Activated CD8-positive, alpha-beta memory T cell treated with anti-CD3 and anti-CD28 coated beads for 48 hours (primary cell): ENCODE measurements around the gene CDH18.

Source experiments
- DNase-seq, 3 experiments: peaks; one replicate each; pipeline ENCODE4 v3.0.0-alpha.2; 2020; ENCODE audit warnings: low read depth in 2 of 3, low spot score in 2 of 3

The CDH18 gene

GRCh38 chr5:19615071-19615470 lies 372.9 kb downstream of the CDH18 start:
- DNase-seq = no peak

GRCh38 chr5:19608444-19609002 lies 379.5 kb downstream of the CDH18 start:
- DNase-seq = no peak

GRCh38 chr5:19605846-19606407 lies 382.1 kb downstream of the CDH18 start:
- no peak for DNase-seq

GRCh38 chr5:19584131-19584530 lies 403.9 kb downstream of the CDH18 start:
- DNase-seq = no peak

GRCh38 chr5:19577882-19578281 lies 410.1 kb downstream of the CDH18 start:
- DNase-seq = no peak

GRCh38 chr5:19568004-19568403 lies 420.0 kb downstream of the CDH18 start:
- DNase-seq = no peak

GRCh38 chr5:19565466-19565865 lies 422.5 kb downstream of the CDH18 start:
- no peak for DNase-seq

GRCh38 chr5:19564036-19564435 lies 424.0 kb downstream of the CDH18 start:
- no peak for DNase-seq

GRCh38 chr5:19555876-19556275 lies 432.1 kb downstream of the CDH18 start:
- no peak for DNase-seq

GRCh38 chr5:19555436-19555835 lies 432.6 kb downstream of the CDH18 start:
- DNase-seq = no peak

GRCh38 chr5:19554524-19554923 lies 433.5 kb downstream of the CDH18 start:
- DNase-seq = no peak

- DNase-seq = no peak
Measured at GRCh38 chr5:19547640-19548039, 440.4 kb downstream of the CDH18 start.

- DNase-seq = no peak
Measured at GRCh38 chr5:19546521-19546920, 441.5 kb downstream of the CDH18 start.

- DNase-seq = no peak
Measured at GRCh38 chr5:19538607-19539006, 449.4 kb downstream of the CDH18 start.

- DNase-seq = no peak
Measured at GRCh38 chr5:19536387-19536786, 451.6 kb downstream of the CDH18 start.

GRCh38 chr5:19534751-19535150 lies 453.2 kb downstream of the CDH18 start:
- DNase-seq = no peak

- no peak for DNase-seq
Measured at GRCh38 chr5:19532936-19533335, 455.1 kb downstream of the CDH18 start.

- DNase-seq = no peak
Measured at GRCh38 chr5:19531374-19531952, 456.5 kb downstream of the CDH18 start.

- no peak for DNase-seq
Measured at GRCh38 chr5:19519448-19519847, 468.6 kb downstream of the CDH18 start.

- DNase-seq = no peak
Measured at GRCh38 chr5:19498852-19499251, 489.1 kb downstream of the CDH18 start.

- no peak for DNase-seq
Measured at GRCh38 chr5:19497229-19497815, 490.7 kb downstream of the CDH18 start.

- DNase-seq = no peak
Measured at GRCh38 chr5:19496056-19496455, 491.9 kb downstream of the CDH18 start.

GRCh38 chr5:19492861-19493260 lies 495.1 kb downstream of the CDH18 start:
- no peak for DNase-seq
